Measurements from ENCODE around the gene SPNS1. TPM values are rescaled to one million over a fixed set of nuclear protein-coding genes. Genes with fewer than 3 reads are reported as not detected.
A peak's percentile ranks its signal among the peaks of the same experiment; 100 is the strongest.
"Not testable (repeated sequence)": the region's sequence is repeated elsewhere in the genome, so short reads cannot be mapped to it uniquely, and the experiment has no call there.

SPNS1 gene
- total RNA-seq, 1 donor from 2014 or later: 14.8 TPM

DNA sequence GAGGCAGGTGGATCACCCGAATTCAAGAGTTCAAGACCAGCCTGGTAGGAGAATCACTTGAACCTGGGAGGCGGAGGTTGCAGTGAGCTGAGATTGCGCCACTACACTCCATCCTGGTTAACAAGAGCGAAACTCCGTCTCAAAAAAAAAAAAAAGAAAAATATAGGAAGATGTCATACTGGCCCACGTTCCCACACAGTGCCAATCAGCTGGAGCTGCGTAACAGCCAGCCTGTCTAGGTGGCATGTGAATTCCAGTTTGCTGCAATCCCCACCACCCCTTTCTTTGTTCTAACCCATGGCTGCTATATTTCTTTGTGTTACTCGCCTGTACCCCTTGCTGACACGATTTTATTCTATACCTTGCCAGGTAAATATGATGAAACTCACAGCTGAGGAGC, 16.4 kb upstream of the SPNS1 start:
- no peak for DNase-seq

DNA sequence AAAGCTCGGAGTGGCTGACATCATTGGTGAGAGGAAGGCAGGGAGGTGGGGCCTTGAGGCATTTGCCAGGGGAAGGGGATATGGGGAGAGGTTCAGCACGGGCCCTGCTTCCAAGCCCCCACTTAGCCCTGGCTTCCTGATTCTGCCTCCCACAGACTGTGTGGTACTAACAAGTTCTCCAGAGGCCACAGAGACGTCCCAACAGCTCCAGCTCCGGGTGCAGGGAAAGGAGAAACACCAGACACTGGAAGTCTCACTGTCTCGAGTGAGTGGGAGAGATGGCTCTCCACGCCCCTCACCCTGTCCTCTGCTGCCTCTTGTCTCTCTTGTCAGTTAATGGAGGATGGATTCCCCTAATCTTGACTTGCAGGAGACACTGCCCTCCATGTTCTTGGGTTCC, 15.7 kb upstream of the SPNS1 start:
- DNase-seq: no peak

DNA sequence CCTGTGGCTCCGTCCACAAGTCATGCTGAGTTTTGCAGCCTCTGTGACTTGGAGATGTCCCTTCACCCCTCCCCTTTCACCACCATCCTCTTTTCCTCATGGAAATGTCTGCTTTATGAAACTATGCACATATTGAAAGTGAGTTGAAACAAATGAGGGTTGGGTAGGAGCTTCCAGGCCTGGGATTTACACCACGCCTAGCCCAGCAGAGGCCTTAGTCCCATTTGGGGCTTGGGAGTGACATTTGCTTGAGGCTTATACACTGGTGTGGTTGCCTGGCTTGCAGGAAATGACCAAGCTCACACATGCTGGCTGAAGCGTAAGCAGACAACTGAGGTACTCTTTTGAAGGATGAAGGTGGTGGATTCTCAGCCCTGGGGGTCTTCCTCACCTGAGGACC, 10.5 kb upstream of the SPNS1 start:
- DNase-seq: no peak

- DNase-seq: no peak
Measured at GRCh38 chr16:28964496-28964895, 10.1 kb upstream of the SPNS1 start.

DNA sequence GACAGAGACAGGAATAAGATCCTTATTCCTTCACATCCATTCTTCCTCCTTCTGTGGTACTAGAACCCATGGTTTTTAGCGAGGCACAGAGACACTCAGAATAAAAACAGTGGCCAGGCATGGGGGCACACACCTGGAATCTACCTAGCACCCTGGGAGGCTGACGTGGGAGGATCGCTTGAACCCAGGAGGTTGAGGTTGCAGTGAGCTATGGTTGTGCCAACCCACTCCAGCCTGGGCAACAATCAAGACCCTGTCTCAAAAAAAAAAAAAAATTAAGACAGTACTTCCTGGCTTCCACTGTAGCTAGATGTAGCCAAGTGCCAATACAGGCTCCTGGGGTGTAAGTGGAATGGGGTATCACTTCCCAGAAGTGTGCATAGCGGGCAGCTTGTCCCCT, 7.4 kb upstream of the SPNS1 start:
- no peak for DNase-seq

- DNase-seq: not testable (repeated sequence)
Measured at GRCh38 chr16:28969696-28970095, 4.9 kb upstream of the SPNS1 start.

DNA sequence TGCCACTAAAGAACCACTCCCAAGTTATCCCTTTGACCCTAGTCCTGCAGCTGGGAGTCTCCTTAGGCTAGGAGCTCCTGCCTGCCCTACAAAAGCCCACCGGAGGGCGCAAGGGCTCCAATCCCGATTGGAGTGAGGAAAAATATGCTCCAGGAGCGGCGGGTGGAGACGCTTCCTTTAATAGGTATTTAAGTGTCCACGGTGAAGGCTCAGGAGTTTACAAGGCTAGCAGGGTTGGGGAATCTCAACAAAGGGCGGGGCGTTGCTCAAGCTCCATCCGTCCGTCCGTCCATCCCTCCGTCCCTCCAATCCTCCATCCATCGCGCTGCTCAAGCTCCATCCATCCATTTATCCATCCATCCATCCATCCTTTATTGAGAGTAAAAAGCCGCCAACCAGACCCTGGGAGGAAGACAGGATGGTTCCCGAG, 556 bp upstream of the SPNS1 start:
- peak; percentile 76 for DNase-seq

GRCh38 chr16:28975158-28975599, 601 bp downstream of the SPNS1 start:
- DNase-seq: no peak

- DNase-seq: no peak
Measured at GRCh38 chr16:28977703-28978662, 3.4 kb downstream of the SPNS1 start.

DNA sequence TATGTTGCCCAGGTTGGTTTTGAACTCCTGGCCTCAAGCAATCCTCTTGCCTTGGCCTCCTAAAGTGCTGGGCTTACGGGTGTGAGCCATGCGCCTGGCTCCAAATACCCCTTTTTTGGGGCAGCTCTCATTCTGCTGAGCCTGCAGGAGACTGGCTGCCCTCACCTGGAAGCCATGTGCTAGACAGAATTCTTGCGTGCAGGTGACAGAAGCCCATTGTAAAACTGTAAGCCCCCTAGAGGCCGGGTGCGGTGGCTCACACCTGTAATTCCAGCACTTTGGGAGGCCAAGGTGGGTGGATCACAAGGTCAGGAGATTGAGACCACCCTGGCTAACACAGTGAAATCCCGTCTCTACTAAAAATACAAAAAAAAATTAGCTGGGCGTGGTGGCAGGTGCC, 5.8 kb downstream of the SPNS1 start:
- not testable (repeated sequence) for DNase-seq

DNA sequence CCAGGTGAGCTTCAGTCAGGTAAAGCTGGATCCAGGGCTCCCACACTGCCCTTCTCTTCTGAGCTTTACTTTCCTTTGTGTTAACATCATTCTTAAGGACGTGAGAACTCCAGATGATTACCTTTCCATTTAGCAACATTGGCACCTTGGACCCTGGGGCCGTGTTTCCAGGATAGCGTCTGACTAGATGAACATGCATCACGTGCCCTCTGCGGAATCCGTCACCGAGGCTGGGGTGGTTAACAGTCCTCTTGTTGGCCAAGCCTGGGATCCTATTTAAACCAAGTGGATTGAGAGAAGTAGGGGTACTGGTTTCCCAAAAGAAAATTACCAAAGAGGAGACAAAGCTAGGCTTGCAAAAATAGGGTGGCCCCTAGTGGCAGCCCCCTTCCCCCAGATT, 6.4 kb downstream of the SPNS1 start:
- DNase-seq: no peak

- DNase-seq: no peak
Measured at GRCh38 chr16:28981517-28981916, 6.9 kb downstream of the SPNS1 start.

- DNase-seq: no peak
Measured at GRCh38 chr16:28982418-28982817, 7.8 kb downstream of the SPNS1 start.

DNA sequence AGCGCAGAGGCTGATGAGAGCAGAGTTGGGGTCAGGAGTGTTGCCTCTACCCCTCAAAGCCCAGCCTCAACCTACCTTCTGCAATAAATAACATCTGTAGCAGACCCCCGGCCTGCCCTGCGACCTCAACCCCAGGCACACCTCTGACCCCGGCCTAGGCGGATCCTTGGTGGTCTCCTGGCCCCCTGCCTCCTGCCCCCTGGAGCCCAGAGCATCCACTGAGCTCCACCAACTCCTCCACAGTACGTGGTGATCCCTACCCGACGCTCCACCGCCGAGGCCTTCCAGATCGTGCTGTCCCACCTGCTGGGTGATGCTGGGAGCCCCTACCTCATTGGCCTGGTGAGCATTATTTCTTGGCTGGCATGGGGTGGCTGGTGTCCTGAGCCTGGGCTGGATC, 8.4 kb downstream of the SPNS1 start:
- DNase-seq: no peak

DNA sequence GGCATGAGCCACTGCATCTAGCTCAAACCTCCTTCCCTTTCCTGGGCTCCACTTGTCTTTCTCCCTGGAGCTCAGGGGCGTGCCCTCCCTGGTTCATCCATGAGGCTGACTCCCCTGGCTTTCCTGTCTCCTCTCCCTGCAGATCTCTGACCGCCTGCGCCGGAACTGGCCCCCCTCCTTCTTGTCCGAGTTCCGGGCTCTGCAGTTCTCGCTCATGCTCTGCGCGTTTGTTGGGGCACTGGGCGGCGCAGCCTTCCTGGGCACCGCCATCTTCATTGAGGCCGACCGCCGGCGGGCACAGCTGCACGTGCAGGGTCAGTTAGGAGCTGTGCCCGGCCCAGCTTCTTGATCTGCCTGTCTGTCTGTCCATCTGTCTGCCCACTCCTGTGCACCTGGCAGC, 9.1 kb downstream of the SPNS1 start:
- DNase-seq: no peak

GRCh38 chr16:28984091-28984490, 9.5 kb downstream of the SPNS1 start:
- no peak for DNase-seq

GRCh38 chr16:28984619-28985135, 10.1 kb downstream of the SPNS1 start, which contains the start of gene LAT:
LAT (plus strand) TSS chr16:28985052; CDS start chr16:28985418, 366 bp downstream.
- no peak for DNase-seq

GRCh38 chr16:28985211-28986041, 10.8 kb downstream of the SPNS1 start:
- no peak for DNase-seq

- DNase-seq: no peak
Measured at GRCh38 chr16:28986046-28986445, 11.5 kb downstream of the SPNS1 start.

DNA sequence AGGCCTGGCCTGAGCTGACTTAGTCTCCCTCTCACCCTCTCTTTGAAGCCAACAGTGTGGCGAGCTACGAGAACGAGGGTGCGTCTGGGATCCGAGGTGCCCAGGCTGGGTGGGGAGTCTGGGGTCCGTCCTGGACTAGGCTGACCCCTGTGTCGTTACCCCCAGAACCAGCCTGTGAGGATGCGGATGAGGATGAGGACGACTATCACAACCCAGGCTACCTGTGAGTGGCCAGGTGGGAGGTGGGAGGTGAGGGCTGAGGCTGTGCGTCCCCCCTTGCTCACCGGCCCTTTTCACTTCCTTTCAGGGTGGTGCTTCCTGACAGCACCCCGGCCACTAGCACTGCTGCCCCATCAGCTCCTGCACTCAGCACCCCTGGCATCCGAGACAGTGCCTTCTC, 11.9 kb downstream of the SPNS1 start:
- no peak for DNase-seq

DNA sequence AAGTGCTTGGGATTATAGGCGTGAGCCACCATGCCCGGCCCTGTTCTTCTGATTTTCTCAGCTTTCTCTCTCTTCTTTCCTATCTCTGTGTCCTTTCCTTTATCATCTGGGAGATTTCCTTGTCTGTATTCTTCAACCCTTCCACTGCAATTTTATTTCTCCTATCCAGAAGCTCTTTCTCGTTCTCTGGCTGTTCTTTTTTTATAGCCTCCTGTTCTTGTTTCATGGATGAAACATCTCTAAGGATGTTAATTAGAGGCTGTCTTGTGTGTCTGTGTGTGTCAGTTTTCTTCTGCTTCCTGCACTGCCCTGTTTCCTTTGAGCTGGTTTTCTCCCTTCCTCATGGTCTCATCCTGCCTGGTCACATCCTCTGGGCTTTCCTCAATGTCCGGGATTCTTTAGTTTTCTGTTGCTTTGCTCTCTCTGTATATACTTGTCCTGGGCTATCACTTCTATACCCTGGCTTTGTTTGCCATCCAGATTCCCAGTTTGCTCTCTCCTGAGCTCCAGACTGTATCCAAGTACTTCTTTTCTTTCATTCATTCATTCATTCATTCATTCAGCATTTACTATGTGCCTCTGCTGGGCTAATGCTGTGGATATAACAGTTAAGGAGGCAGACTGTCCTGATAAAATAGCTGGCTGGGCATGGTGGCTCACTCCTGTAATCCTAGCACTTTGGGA, 12.7 kb downstream of the SPNS1 start:
- no peak for DNase-seq

DNA sequence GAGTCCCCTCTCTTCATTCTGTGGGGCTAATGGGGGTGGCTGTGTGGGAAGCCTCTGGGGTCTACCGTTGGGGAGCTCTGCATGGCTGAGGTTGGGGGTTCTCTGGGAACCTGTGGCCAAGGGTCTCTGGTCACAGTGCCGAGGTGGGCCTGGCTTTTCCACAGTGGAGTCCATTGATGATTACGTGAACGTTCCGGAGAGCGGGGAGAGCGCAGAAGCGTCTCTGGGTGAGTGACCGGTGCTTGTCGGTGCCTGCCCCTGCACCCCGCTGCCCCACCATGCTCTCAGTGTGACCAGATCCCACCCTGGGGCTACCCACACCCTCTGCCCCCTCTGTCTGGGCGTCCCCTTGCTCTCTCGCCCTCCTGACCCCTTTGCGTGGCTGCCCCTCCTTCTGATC, 14.8 kb downstream of the SPNS1 start:
- no peak for DNase-seq

All from tongue (tissue), 2 donors.